MM.1S (cell line): ENCODE measurements around the gene SLC22A15.

Source experiments
- EZH2phosphoT487 ChIP-seq: fragments of 300-600 bp; sonication (generic); IDR thresholded peaks from 2 replicates; pipeline ENCODE4 v1.6.1; 2018; ENCODE audit warnings: antibody characterized with exemption, low read length
- TF ChIP-seq, protein P1 (sequence below): fragments of 300-600 bp; sonication (generic); IDR thresholded peaks from 2 replicates; pipeline ENCODE4 v1.5.1; 2016; ENCODE audit warnings: antibody characterized with exemption, low read length, mixed read lengths

GRCh38 chr1:115980156-115980555 lies 3.8 kb downstream of the SLC22A15 start:
- TF ChIP-seq, protein P1, sequence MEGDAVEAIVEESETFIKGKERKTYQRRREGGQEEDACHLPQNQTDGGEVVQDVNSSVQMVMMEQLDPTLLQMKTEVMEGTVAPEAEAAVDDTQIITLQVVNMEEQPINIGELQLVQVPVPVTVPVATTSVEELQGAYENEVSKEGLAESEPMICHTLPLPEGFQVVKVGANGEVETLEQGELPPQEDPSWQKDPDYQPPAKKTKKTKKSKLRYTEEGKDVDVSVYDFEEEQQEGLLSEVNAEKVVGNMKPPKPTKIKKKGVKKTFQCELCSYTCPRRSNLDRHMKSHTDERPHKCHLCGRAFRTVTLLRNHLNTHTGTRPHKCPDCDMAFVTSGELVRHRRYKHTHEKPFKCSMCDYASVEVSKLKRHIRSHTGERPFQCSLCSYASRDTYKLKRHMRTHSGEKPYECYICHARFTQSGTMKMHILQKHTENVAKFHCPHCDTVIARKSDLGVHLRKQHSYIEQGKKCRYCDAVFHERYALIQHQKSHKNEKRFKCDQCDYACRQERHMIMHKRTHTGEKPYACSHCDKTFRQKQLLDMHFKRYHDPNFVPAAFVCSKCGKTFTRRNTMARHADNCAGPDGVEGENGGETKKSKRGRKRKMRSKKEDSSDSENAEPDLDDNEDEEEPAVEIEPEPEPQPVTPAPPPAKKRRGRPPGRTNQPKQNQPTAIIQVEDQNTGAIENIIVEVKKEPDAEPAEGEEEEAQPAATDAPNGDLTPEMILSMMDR: no peak
- TF ChIP-seq EZH2phosphoT487: no peak
